Retina (tissue), 1 donor: ENCODE measurements around the gene RALGPS2.
"Not testable (repeated sequence)": the region's sequence is repeated elsewhere in the genome, so short reads cannot be mapped to it uniquely, and the experiment has no call there.

Experiments
- DNase-seq: peaks from one replicate; pipeline ENCODE4 v3.0.0-alpha.2; 2016

The RALGPS2 gene

GRCh38 chr1:178725466-178726086 is 532 bp downstream of the RALGPS2 start:
- peak; percentile 86 for DNase-seq

GRCh38 chr1:178726087-178726517 is 1.1 kb downstream of the RALGPS2 start:
- DNase-seq: peak; percentile 81

GRCh38 chr1:178726545-178726944 is 1.5 kb downstream of the RALGPS2 start:
- no peak for DNase-seq

GRCh38 chr1:178727014-178727895 is 2.2 kb downstream of the RALGPS2 start:
- peak; percentile 9 for DNase-seq

GRCh38 chr1:178733972-178734371 is 8.9 kb downstream of the RALGPS2 start:
- no peak for DNase-seq

GRCh38 chr1:178738780-178739179 is 13.7 kb downstream of the RALGPS2 start:
- no peak for DNase-seq

- no peak for DNase-seq
These were observed 14.4 kb downstream of the RALGPS2 start for GRCh38 chr1:178739285-178740045.

- no peak for DNase-seq
These were observed 15.4 kb downstream of the RALGPS2 start for GRCh38 chr1:178740491-178740890.

- DNase-seq: no peak
These were observed 15.9 kb downstream of the RALGPS2 start for GRCh38 chr1:178740924-178741323.

- DNase-seq: no peak
These were observed 18.8 kb downstream of the RALGPS2 start for GRCh38 chr1:178743801-178744200.

- DNase-seq: no peak
These were observed 20.2 kb downstream of the RALGPS2 start for GRCh38 chr1:178745260-178745659.

GRCh38 chr1:178746345-178746744 is 21.3 kb downstream of the RALGPS2 start:
- no peak for DNase-seq

- not testable (repeated sequence) for DNase-seq
These were observed 22.3 kb downstream of the RALGPS2 start for GRCh38 chr1:178747361-178747760.

- no peak for DNase-seq
These were observed 24.6 kb downstream of the RALGPS2 start for GRCh38 chr1:178749581-178750166.

- no peak for DNase-seq
These were observed 26.0 kb downstream of the RALGPS2 start for GRCh38 chr1:178751046-178751445.

- no peak for DNase-seq
These were observed 27.8 kb downstream of the RALGPS2 start for GRCh38 chr1:178752891-178753290.

GRCh38 chr1:178754655-178755256 is 29.7 kb downstream of the RALGPS2 start:
- DNase-seq: not testable (repeated sequence)

GRCh38 chr1:178768423-178768822 is 43.4 kb downstream of the RALGPS2 start:
- no peak for DNase-seq

- DNase-seq: no peak
These were observed 47.9 kb downstream of the RALGPS2 start for GRCh38 chr1:178772952-178773351.

- no peak for DNase-seq
These were observed 49.2 kb downstream of the RALGPS2 start for GRCh38 chr1:178774263-178774662.

GRCh38 chr1:178776553-178776952 is 51.5 kb downstream of the RALGPS2 start:
- DNase-seq: no peak

- DNase-seq: no peak
These were observed 56.7 kb downstream of the RALGPS2 start for GRCh38 chr1:178781533-178782330.
